H1 (cell line): ENCODE data around the gene GKN2. TPM values are rescaled to one million over a fixed set of nuclear protein-coding genes. Genes with fewer than 3 reads are reported as not detected.

Experiments used
- CTCF ChIA-PET: fragments of 300-600 bp; sonication (Branson Sonifier 250); formaldehyde crosslinking; loops from one replicate; lab custom pipeline; 2021; ENCODE audit not compliant: partially characterized antibody; lab: Charles Lee
- POLR2A ChIA-PET: fragments of 300-600 bp; sonication (Branson Sonifier 250); formaldehyde crosslinking; loops from one replicate; lab custom pipeline; 2021; ENCODE audit warnings: inconsistent platforms; ENCODE audit not compliant: partially characterized antibody; lab: Charles Lee
- DNase-seq, 2 experiments: peaks; one replicate each; pipeline versions ENCODE4 v3.0.0 to v3.0.0-alpha.2; 2010 to 2022; ENCODE audit warnings: low spot score in 2 of 2, low read depth in 1 of 2, mixed read lengths in 1 of 2
- FAIRE-seq: peaks from 2 replicates; lab custom pipeline; 2011; peaks lifted over from hg19 to GRCh38; lab: Jason Lieb, UNC
- H2AFZ ChIP-seq: 2 replicates; pipeline ENCODE4 v1.8.1; 2012; ENCODE audit warnings: low read length, inconsistent platforms
- H2AK5ac ChIP-seq: 2 replicates; pipeline ENCODE4 v1.6.1; 2013; ENCODE audit warnings: low read depth, low read length
- H2BK120ac ChIP-seq: replicated peaks from 2 replicates; pipeline ENCODE3; 2013; ENCODE audit warnings: low read depth, low read length, inconsistent platforms
- H2BK12ac ChIP-seq: 2 replicates; pipeline ENCODE4 v1.6.1; 2013; ENCODE audit warnings: low read depth, low read length
- H2BK15ac ChIP-seq: 2 replicates; pipeline ENCODE4 v1.6.1; 2013; ENCODE audit warnings: low read length
- H2BK20ac ChIP-seq: 2 replicates; pipeline ENCODE4 v1.6.1; 2013; ENCODE audit warnings: low read length
- H2BK5ac ChIP-seq: 2 replicates; pipeline ENCODE4 v1.6.1; 2013; ENCODE audit warnings: low read depth, low read length
- H3K14ac ChIP-seq: 2 replicates; pipeline ENCODE4 v1.6.1; 2013; ENCODE audit warnings: inconsistent platforms; ENCODE audit not compliant: insufficient read length
- H3K18ac ChIP-seq: 2 replicates; pipeline ENCODE4 v1.6.1; 2013; ENCODE audit warnings: low read length; ENCODE audit errors: extremely low read depth
- H3K23ac ChIP-seq: 2 replicates; pipeline ENCODE4 v1.6.1; 2013; ENCODE audit warnings: inconsistent platforms; ENCODE audit not compliant: insufficient read length
- H3K23me2 ChIP-seq: 2 replicates; pipeline ENCODE4 v1.6.1; 2013; ENCODE audit warnings: low read depth, low read length
- H3K27ac ChIP-seq: 2 replicates; pipeline ENCODE4 v1.6.1; 2011; ENCODE audit warnings: low read depth, low read length, inconsistent platforms
- H3K27me3 ChIP-seq, 4 experiments: replicated peaks in 1 of 4; 1 replicate in 1 of 4; 2 replicates in 3 of 4; pipeline versions ENCODE4 v1.6.1 to v1.8.1; 2011 to 2013; ENCODE audit warnings: low read length in 3 of 4, mild to moderate bottlenecking in 3 of 4, inconsistent platforms in 2 of 4, mixed read lengths in 2 of 4, moderate library complexity in 1 of 4; ENCODE audit not compliant: control insufficient read depth in 3 of 4, insufficient read depth in 3 of 4; ENCODE audit errors: extremely low read depth in 1 of 4
- H3K36me3 ChIP-seq, 4 experiments: 2 replicates each; pipeline versions ENCODE4 v1.6.1 to v1.8.1; 2011 to 2013; ENCODE audit warnings: mild to moderate bottlenecking in 4 of 4, low read length in 3 of 4, moderate library complexity in 2 of 4, control low read depth in 1 of 4, inconsistent platforms in 1 of 4; ENCODE audit not compliant: insufficient read depth in 4 of 4, control insufficient read depth in 2 of 4
- H3K4ac ChIP-seq: replicated peaks from 2 replicates; pipeline ENCODE3; 2013; ENCODE audit warnings: low read length, low read depth, mixed read lengths, inconsistent platforms; ENCODE audit not compliant: insufficient read length
- H3K4me1 ChIP-seq, 4 experiments: replicated peaks in 1 of 4; 1 replicate in 1 of 4; 2 replicates in 3 of 4; pipeline versions ENCODE4 v1.6.1 to v1.8.1; 2011 to 2013; ENCODE audit warnings: low read length in 3 of 4, inconsistent platforms in 2 of 4, mixed read lengths in 1 of 4; ENCODE audit not compliant: insufficient read depth in 4 of 4, control insufficient read depth in 3 of 4
- H3K4me2 ChIP-seq, 2 experiments: 2 replicates each; pipeline versions ENCODE4 v1.6.1 to v1.8.1; 2011 to 2013; ENCODE audit warnings: low read depth in 2 of 2, low read length in 2 of 2, control low read depth in 1 of 2, inconsistent platforms in 1 of 2, mild to moderate bottlenecking in 1 of 2; ENCODE audit not compliant: insufficient read depth in 1 of 2
- H3K4me3 ChIP-seq, 4 experiments: fragments of 200-600, 300-600 bp in 1 of 4; sonication (generic), shearing (Covaris generic), sonication (Bioruptor Twin) in 1 of 4; 2 replicates each; pipeline versions ENCODE4 v1.5.1 to v1.8.1; 2011 to 2016; ENCODE audit warnings: low read length in 4 of 4, low read depth in 3 of 4, control low read depth in 2 of 4, inconsistent platforms in 2 of 4, mild to moderate bottlenecking in 2 of 4, mixed read lengths in 1 of 4, moderate library complexity in 1 of 4; ENCODE audit not compliant: insufficient read depth in 2 of 4; ENCODE audit errors: extremely low read depth in 1 of 4
- H3K56ac ChIP-seq: replicated peaks from 2 replicates; pipeline ENCODE3; 2013; ENCODE audit warnings: low read depth, mild to moderate bottlenecking, mixed read lengths, low read length, inconsistent platforms; ENCODE audit not compliant: insufficient read length
- H3K79me1 ChIP-seq: 2 replicates; pipeline ENCODE4 v1.6.1; 2013; ENCODE audit warnings: low read depth, low read length, control low read depth
- H3K79me2 ChIP-seq, 2 experiments: 2 replicates each; pipeline versions ENCODE4 v1.6.1 to v1.8.1; 2012 to 2013; ENCODE audit warnings: low read length in 2 of 2, mild to moderate bottlenecking in 2 of 2, inconsistent platforms in 1 of 2; ENCODE audit not compliant: insufficient read depth in 2 of 2, control insufficient read depth in 1 of 2
- H3K9ac ChIP-seq, 4 experiments: replicated peaks in 1 of 4; 1 replicate in 1 of 4; 2 replicates in 3 of 4; pipeline versions ENCODE4 v1.6.1 to v1.8.1; 2011 to 2013; ENCODE audit warnings: low read depth in 3 of 4, low read length in 3 of 4, control low read depth in 2 of 4, mild to moderate bottlenecking in 2 of 4, moderate library complexity in 2 of 4, inconsistent platforms in 1 of 4; ENCODE audit errors: extremely low read depth in 1 of 4
- H3K9me3 ChIP-seq, 2 experiments: 2 replicates each; pipeline versions ENCODE4 v1.6.1 to v1.8.1; 2012 to 2013; ENCODE audit warnings: mild to moderate bottlenecking in 2 of 2, moderate library complexity in 2 of 2, control low read depth in 1 of 2, inconsistent platforms in 1 of 2, low read depth in 1 of 2, low read length in 1 of 2, mixed read lengths in 1 of 2; ENCODE audit not compliant: insufficient read depth in 2 of 2
- H4K20me1 ChIP-seq, 2 experiments: replicated peaks in 1 of 2; 2 replicates each; pipeline versions ENCODE3 to v1.8.1; 2011 to 2013; ENCODE audit warnings: inconsistent platforms in 2 of 2, low read length in 2 of 2, mild to moderate bottlenecking in 1 of 2; ENCODE audit not compliant: insufficient read depth in 2 of 2, control insufficient read depth in 1 of 2
- H4K5ac ChIP-seq: 2 replicates; pipeline ENCODE4 v1.6.1; 2013; ENCODE audit warnings: low read length, low read depth, mixed read lengths, inconsistent platforms; ENCODE audit not compliant: insufficient read length
- H4K8ac ChIP-seq: 2 replicates; pipeline ENCODE4 v1.8.0; 2013; ENCODE audit warnings: mild to moderate bottlenecking, moderate library complexity, low read length, inconsistent platforms; ENCODE audit not compliant: insufficient read depth; ENCODE audit errors: extremely low read depth
- H4K91ac ChIP-seq: replicated peaks from 2 replicates; pipeline ENCODE3; 2013; ENCODE audit warnings: low read length, mixed read lengths, inconsistent platforms; ENCODE audit not compliant: insufficient read length
- BRCA1 ChIP-seq: IDR thresholded peaks from 2 replicates; pipeline ENCODE4 v1.6.1; 2012; ENCODE audit warnings: low read depth, low read length, improper control_type of control experiment
- CBX5 ChIP-seq: fragments of 300-800, 300-1000 bp; sonication (generic); IDR thresholded peaks from 2 replicates; pipeline ENCODE4 v1.7.1; 2016; ENCODE audit warnings: antibody characterized with exemption, low read length, low read depth
- CHD2 ChIP-seq: IDR thresholded peaks from 2 replicates; pipeline ENCODE4 v1.6.1; 2012; ENCODE audit warnings: low read length, improper control_type of control experiment
- CTCF ChIP-seq, 3 experiments: IDR thresholded peaks; 1 replicate in 2 of 3; 2 replicates in 1 of 3; pipeline versions ENCODE4 v1.5.1 to v1.6.1; 2011; ENCODE audit warnings: low read length in 3 of 3, mild to moderate bottlenecking in 3 of 3, inconsistent platforms in 2 of 3, low read depth in 1 of 3, moderate library complexity in 1 of 3; ENCODE audit not compliant: insufficient read depth in 1 of 3; ENCODE audit errors: control extremely low read depth in 1 of 3
- FOSL1 ChIP-seq: IDR thresholded peaks from 2 replicates; pipeline ENCODE4 v1.6.1; 2011; ENCODE audit warnings: mild to moderate bottlenecking, low read depth, low read length, moderate library complexity; ENCODE audit not compliant: insufficient read depth
- GABPA ChIP-seq: IDR thresholded peaks from 2 replicates; pipeline ENCODE4 v1.6.1; 2011; ENCODE audit warnings: mild to moderate bottlenecking, low read length, moderate library complexity, borderline replicate concordance; ENCODE audit not compliant: insufficient read depth
- PHF8 ChIP-seq: fragments of 200-600 bp; sonication (generic); conservative IDR thresholded peaks from 2 replicates; pipeline ENCODE4 v1.7.1; 2012; ENCODE audit warnings: low read depth, mild to moderate bottlenecking, inconsistent platforms, low read length, moderate library complexity
- POU5F1 ChIP-seq: IDR thresholded peaks from 2 replicates; pipeline ENCODE4 v1.6.1; 2011; ENCODE audit warnings: low read depth, mild to moderate bottlenecking, low read length, moderate library complexity
- SUZ12 ChIP-seq: fragments of 200-600 bp; sonication (generic); IDR thresholded peaks from 2 replicates; pipeline ENCODE4 v1.6.1; 2012; ENCODE audit warnings: mild to moderate bottlenecking, inconsistent platforms, low read length, moderate library complexity, mixed read lengths
- USF2 ChIP-seq: IDR thresholded peaks from 2 replicates; pipeline ENCODE4 v1.6.1; 2011; ENCODE audit warnings: low read length, improper control_type of control experiment
- WGBS, 2 experiments: shearing (Covaris generic) in 1 of 2; methylation state at CpG; one replicate each; pipeline versions ENCODE4 v1.1.6 to v1.1.7; 2013 to 2015; ENCODE audit warnings: low lambda C conversion rate in 2 of 2, mixed read lengths in 2 of 2, inconsistent platforms in 1 of 2, low coverage in 1 of 2, missing lambda C conversion rate in 1 of 2; ENCODE audit not compliant: insufficient replicate concordance in 2 of 2, insufficient coverage in 1 of 2, insufficient read length in 1 of 2; ENCODE audit errors: extremely low coverage in 1 of 2, missing lambda C conversion rate in 1 of 2; 5-methylcytosine and 5-hydroxymethylcytosine counted together
- polyA plus RNA-seq, 7 experiments: library from polyadenylated mRNA; depleted of rRNA in 3 of 7; stranded (reverse) in 5 of 7; unstranded in 2 of 7; fragments of >200 nt in 5 of 7; fragments of 200-250 nt in 2 of 7; gene quantifications; 1 replicate in 5 of 7; 2 replicates in 1 of 7; 4 replicates in 1 of 7; pipeline versions ENCODE4 v1.2.1 to v1.2.3, GENCODE V29; 2011 to 2013; ENCODE audit warnings: missing spikeins in 2 of 7, mixed read lengths in 2 of 7
- total RNA-seq: library from RNA; stranded (reverse); fragmentation: NEBNext Ultra II Directional; extraction: Animal tissue kit (Norgen Biotek cat#: 25700); gene quantifications from 2 replicates; pipeline ENCODE4 v1.2.1, GENCODE V29; 2021

GKN2 gene
- total and polyA plus RNA-seq, 2 of the 8 experiments (the other 6 are each of a cell fraction or from before 2014, with no cell fraction given): not detected

- WGBS, 2 experiments: no CpG with 5 or more reads among the region's 4 CpGs
- no peak overlapping the region for H3K4me2 ChIP-seq
- no peak overlapping the region for H2BK12ac ChIP-seq
- no peak overlapping the region for H3K4ac ChIP-seq
- no peaks in the 10 kb centered on the region for H4K20me1 ChIP-seq
- ChIA-PET CTCF (interaction anchor here (1.0 to 5.0 kb wide), 3 partner anchors 10 to 78 kb away, joined by 3 to 54 read pairs (median 7); no protein-coding TSS in a partner anchor), POLR2A (no interaction called here)
- no peaks in the 10 kb centered on the region for H3K36me3 ChIP-seq
- no peak overlapping the region for H4K5ac ChIP-seq
- H3K27ac ChIP-seq: no peak overlapping the region
- no peak overlapping the region for H2BK20ac ChIP-seq
- H4K91ac ChIP-seq: no peak overlapping the region
- no peaks in the 10 kb centered on the region for H3K79me2 ChIP-seq
- H4K8ac ChIP-seq: no peak overlapping the region
- no peaks in the 10 kb centered on the region for H3K23me2 ChIP-seq
- H3K4me1 ChIP-seq: peaks cover 0 to 4% (median 2%) of the 10 kb centered on the region in 4 experiments; a peak in 3 of 7 replicates
- no peak overlapping the region for H2BK120ac ChIP-seq
- H2AK5ac ChIP-seq: no peak overlapping the region
- no peak overlapping the region for H3K4me3 ChIP-seq
- H2BK5ac ChIP-seq: no peak overlapping the region
- no peaks in the 10 kb centered on the region for H3K9me3 ChIP-seq
- H3K56ac ChIP-seq: no peak overlapping the region
- H2BK15ac ChIP-seq: no peak overlapping the region
- no peaks in the 10 kb centered on the region for H3K79me1 ChIP-seq
- no peak overlapping the region for H3K14ac ChIP-seq
- FAIRE-seq (no peak), DNase-seq (no peak)
- no peak overlapping the region for H3K18ac ChIP-seq
- H3K9ac ChIP-seq: no peak overlapping the region
- H2AFZ ChIP-seq: no peak overlapping the region
- no peaks in the 10 kb centered on the region for H3K27me3 ChIP-seq
- H3K23ac ChIP-seq: no peak overlapping the region
- no peak for TF ChIP-seq CHD2
- no peak for TF ChIP-seq USF2
- no peak for TF ChIP-seq CTCF (IDR thresholded peaks at IDR 0.05; ENCODE audit: control extremely low read depth in 1 of 3, insufficient read depth in 1 of 3, low read depth in 1 of 3, low read length in 3 of 3)
- TF ChIP-seq SUZ12: no peak
- TF ChIP-seq POU5F1: no peak
- no peak for TF ChIP-seq CBX5
- no peak for TF ChIP-seq GABPA
- no peak for TF ChIP-seq BRCA1
- TF ChIP-seq FOSL1: no peak
- TF ChIP-seq PHF8: no peak
Observed at GRCh38 chr2:68915393-68915792, 37.3 kb downstream of the GKN2 start.
